Measurements from ENCODE around the gene UBR4.

Gene UBR4

DNA sequence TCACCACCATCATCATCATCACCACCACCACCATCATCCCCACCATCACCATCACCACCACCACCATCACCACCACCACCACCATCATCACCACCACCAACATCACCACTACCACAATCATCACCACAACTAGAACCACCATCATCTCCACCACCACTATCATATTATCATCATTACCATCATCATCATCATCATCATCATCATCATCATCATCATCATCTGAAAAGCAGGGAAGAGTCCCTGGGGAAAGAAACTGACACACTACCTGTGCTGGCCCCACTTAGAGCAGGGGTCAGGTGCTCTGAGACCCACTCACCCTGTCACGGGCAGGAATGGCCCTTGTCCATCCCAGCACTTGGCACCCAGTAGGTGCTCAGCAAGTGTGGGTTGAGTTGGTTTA lies 148.7 kb downstream of the UBR4 start:
- CTCF ChIA-PET: no interaction called here
- DNase-seq (ENCODE audit: low spot score): no peak
- POLR2A ChIA-PET (ENCODE audit: low non-redundant PET): no interaction called here
- TF ChIP-seq, protein P1, sequence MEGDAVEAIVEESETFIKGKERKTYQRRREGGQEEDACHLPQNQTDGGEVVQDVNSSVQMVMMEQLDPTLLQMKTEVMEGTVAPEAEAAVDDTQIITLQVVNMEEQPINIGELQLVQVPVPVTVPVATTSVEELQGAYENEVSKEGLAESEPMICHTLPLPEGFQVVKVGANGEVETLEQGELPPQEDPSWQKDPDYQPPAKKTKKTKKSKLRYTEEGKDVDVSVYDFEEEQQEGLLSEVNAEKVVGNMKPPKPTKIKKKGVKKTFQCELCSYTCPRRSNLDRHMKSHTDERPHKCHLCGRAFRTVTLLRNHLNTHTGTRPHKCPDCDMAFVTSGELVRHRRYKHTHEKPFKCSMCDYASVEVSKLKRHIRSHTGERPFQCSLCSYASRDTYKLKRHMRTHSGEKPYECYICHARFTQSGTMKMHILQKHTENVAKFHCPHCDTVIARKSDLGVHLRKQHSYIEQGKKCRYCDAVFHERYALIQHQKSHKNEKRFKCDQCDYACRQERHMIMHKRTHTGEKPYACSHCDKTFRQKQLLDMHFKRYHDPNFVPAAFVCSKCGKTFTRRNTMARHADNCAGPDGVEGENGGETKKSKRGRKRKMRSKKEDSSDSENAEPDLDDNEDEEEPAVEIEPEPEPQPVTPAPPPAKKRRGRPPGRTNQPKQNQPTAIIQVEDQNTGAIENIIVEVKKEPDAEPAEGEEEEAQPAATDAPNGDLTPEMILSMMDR (conservative IDR thresholded peaks at IDR 0.05; ENCODE audit: low read depth): no peak
- peak overlapping the region; percentile 85 for H3K27ac ChIP-seq

DNA sequence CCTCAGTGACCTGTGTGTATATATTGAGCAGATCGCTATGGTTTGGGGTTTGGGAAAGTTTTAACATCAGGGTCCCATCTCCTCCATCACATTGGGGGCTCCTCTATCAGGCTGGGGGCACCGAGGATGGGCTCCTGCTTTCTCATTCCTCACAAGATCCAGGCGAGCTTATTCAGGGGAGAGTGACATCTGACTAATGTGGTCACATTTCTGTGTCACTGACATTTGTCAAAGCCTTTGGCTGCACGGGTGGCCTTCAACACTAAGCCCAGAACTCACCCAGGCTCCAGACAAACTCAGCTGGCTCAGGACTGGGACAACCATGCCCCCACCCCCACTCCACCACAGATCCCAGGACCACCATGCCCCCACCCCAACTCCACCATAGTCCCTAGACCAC lies 150.3 kb downstream of the UBR4 start:
- TF ChIP-seq, protein P1 (conservative IDR thresholded peaks at IDR 0.05; ENCODE audit: low read depth): no peak
- ChIA-PET CTCF (interaction anchor here (0.5 kb wide), 2 partner anchors 11 to 222 kb away, joined by 3 to 5 read pairs; no protein-coding TSS in a partner anchor), POLR2A (ENCODE audit: low non-redundant PET) (no interaction called here)
- no peak overlapping the region for H3K27ac ChIP-seq
- DNase-seq (ENCODE audit: low spot score): no peak

DNA sequence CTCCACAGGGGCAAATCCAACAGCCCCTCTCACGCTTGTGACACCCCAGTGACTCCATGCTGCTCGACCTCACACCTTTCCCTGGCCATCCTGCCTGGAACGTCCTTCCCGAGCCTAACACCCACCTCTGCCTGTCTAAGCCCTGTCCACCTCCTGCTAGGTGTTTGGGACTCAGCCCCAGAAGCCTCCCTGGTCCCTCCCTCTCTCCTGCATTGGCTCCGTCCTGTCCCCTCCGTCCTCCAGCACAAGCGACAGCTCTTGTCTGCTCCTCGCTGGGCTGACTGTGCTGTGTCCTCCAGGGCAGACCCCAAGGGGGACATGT lies 151.6 kb downstream of the UBR4 start:
- no peak for DNase-seq (ENCODE audit: low spot score)
- ChIA-PET CTCF (no interaction called here), POLR2A (ENCODE audit: low non-redundant PET) (no interaction called here)
- TF ChIP-seq, protein P1 (conservative IDR thresholded peaks at IDR 0.05; ENCODE audit: low read depth): no peak
- no peak overlapping the region for H3K27ac ChIP-seq

DNA sequence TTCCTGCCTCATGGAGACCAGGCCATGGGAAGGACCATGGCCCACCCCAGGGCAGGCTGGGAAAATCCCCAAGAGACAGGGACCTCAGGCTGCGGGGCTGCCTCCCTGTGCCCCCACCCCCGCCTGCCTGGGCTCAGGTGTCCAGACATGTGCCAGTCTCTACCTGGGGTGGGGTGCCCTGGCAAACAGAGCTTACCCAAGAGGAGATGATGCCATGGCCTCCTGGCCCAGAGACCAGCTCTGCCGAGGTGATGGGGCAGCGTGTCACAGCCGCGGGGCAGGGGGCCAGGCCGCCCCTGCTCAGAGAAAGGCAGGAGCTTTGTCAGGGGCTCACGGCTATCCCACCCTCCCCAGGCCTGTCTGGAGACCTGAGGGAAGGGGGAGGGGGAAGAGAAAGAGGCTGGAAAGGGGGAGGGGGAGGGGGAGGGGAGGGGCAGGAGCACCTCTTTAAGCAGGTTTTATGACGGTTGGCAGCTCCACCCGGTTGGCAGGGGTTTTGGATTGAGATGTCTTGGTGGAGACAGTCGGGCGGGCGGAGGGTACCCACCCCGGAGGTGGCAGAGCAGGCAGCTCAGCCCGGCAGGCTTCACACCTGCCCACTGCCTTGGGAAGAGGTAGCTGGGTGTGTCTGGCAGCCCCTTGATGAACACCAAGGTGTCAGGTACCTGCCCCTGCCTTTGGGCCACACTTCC lies 152.1 kb downstream of the UBR4 start:
- CTCF ChIA-PET: no interaction called here
- no peak for DNase-seq (ENCODE audit: low spot score)

DNA sequence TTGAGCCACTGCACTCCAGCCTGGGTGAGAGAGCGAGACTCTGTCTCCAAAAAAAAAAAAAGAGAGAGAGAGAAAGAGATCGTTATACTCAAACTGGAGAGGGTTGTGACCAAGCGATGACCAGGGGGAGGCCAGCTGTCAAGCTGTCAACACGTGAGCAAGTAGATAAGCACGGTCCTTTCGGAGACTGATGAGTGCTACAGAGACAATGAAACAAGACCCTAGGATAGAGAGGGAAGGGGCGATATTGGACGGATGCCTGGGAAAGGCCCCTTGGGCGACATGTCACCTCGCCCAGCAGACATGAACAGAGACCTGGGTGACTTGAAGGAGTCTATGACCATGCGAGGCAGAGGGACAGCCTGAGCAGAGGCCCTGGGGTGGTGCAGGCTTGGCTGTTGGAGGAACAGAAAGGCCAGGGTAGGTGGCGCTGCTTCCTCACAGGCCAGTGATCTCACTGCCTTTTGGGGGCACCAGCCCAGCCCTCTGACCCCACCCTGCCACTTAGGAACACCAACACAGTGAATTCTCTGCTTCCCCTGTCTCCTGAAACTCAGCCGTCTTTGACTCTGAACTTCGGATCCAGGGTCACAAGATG lies 152.8 kb downstream of the UBR4 start:
- TF ChIP-seq, protein P1 (conservative IDR thresholded peaks at IDR 0.05; ENCODE audit: low read depth): no peak
- no peak for DNase-seq (ENCODE audit: low spot score)
- H3K27ac ChIP-seq: no peak overlapping the region
- ChIA-PET CTCF (no interaction called here), POLR2A (ENCODE audit: low non-redundant PET) (no interaction called here)

More for the DNA sequence above, 152.1 kb downstream of the UBR4 start:
- H3K27ac ChIP-seq: no peak overlapping the region
- TF ChIP-seq, protein P1 (conservative IDR thresholded peaks at IDR 0.05; ENCODE audit: low read depth): no peak
- POLR2A ChIA-PET (ENCODE audit: low non-redundant PET): no interaction called here

DNA sequence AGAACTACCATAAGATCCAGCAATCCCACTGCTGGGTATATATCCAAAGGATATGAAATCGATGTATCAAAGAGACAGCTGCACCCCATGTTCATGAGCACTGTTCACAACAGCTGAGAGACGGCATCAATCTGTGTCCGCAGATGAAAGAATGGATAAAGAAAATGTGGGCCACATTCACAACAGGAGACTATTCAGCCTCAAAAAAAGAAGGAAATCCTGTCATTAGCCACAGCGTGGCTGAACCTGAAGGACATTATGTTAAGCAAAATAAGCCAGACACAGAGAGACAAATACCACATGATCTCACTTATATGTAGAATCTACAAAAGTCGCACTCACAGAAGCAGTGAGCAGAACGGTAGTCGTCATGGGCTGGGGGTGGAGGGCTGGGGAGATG lies 154.4 kb downstream of the UBR4 start:
- CTCF ChIA-PET: interaction anchor here (0.6 kb wide), 1 partner anchor 35 kb away, joined by 3 read pairs; no protein-coding TSS in a partner anchor
- DNase-seq (ENCODE audit: low spot score): no peak
- H3K27ac ChIP-seq: no peak overlapping the region
- POLR2A ChIA-PET (ENCODE audit: low non-redundant PET): no interaction called here
- TF ChIP-seq, protein P1 (conservative IDR thresholded peaks at IDR 0.05; ENCODE audit: low read depth): no peak
